Caco-2 (cell line): Measurements from ENCODE around the gene GCGR. TPM values are rescaled to one million over a fixed set of nuclear protein-coding genes. Genes with fewer than 3 reads are reported as not detected.
A peak's percentile ranks its signal among the peaks of the same experiment; 100 is the strongest.

ENCODE experiments used
- BruUV-seq: library from RNA; stranded (reverse); fragments of 400-500 nt; replicated peaks from 2 replicates; lab custom pipeline; 2021; lab: Mats Ljungman, UMichigan
- CTCF ChIA-PET: fragments of 300-600 bp; sonication (Branson Sonifier 250); formaldehyde crosslinking; loops from one replicate; lab custom pipeline; 2022; ENCODE audit warnings: antibody characterized with exemption; lab: Charles Lee
- POLR2A ChIA-PET: fragments of 300-600 bp; sonication (Branson Sonifier 250); formaldehyde crosslinking; loops from one replicate; lab custom pipeline; 2022; ENCODE audit warnings: antibody characterized with exemption; lab: Charles Lee
- DNase-seq, 2 experiments: peaks; one replicate each; pipeline versions ENCODE4 v3.0.0 to v3.0.0-alpha.2; 2020 to 2022
- H3K27me3 ChIP-seq: replicated peaks from 2 replicates; pipeline ENCODE4 v1.6.0; 2011; ENCODE audit warnings: low read length; ENCODE audit not compliant: control insufficient read depth, insufficient read depth
- H3K36me3 ChIP-seq: 2 replicates; pipeline ENCODE4 v1.5.1; 2011; ENCODE audit warnings: low read length; ENCODE audit not compliant: control insufficient read depth, insufficient read depth
- H3K4me1 ChIP-seq: fragments of 250-450 bp; sonication (Bioruptor Pico); 2 replicates; pipeline ENCODE4 v1.5.1; 2020; ENCODE audit warnings: mild to moderate bottlenecking
- H3K4me3 ChIP-seq: 2 replicates; pipeline ENCODE4 v1.5.1; 2011; ENCODE audit warnings: low read depth, mild to moderate bottlenecking, control low read depth, low read length
- H3K9me3 ChIP-seq: fragments of 250-450 bp; sonication (Bioruptor Pico); 2 replicates; pipeline ENCODE4 v1.5.1; 2020; ENCODE audit warnings: mild to moderate bottlenecking, moderate library complexity
- H3K27ac Mint-ChIP-seq: one replicate; pipeline ENCODE4 v1.8.0; 2022; ENCODE audit warnings: mixed read lengths; ENCODE audit not compliant: unreplicated experiment
- H3K27me3 Mint-ChIP-seq: one replicate; pipeline ENCODE4 v1.8.0; 2022; ENCODE audit warnings: mixed read lengths; ENCODE audit not compliant: insufficient read depth, unreplicated experiment
- H3K36me3 Mint-ChIP-seq: one replicate; pipeline ENCODE4 v1.8.0; 2022; ENCODE audit warnings: mild to moderate bottlenecking, mixed read lengths; ENCODE audit not compliant: insufficient read depth, unreplicated experiment
- H3K4me1 Mint-ChIP-seq: one replicate; pipeline ENCODE4 v1.8.0; 2022; ENCODE audit warnings: low read depth, mixed read lengths; ENCODE audit not compliant: unreplicated experiment
- H3K4me3 Mint-ChIP-seq: one replicate; pipeline ENCODE4 v1.8.0; 2022; ENCODE audit warnings: mild to moderate bottlenecking, moderate library complexity, mixed read lengths; ENCODE audit not compliant: unreplicated experiment
- H3K9me3 Mint-ChIP-seq: one replicate; pipeline ENCODE4 v1.8.0; 2022; ENCODE audit warnings: mixed read lengths; ENCODE audit not compliant: unreplicated experiment
- CTCF ChIP-seq, 2 experiments: fragments of 200-600 bp in 1 of 2; IDR thresholded peaks; 1 replicate in 1 of 2; 2 replicates in 1 of 2; pipeline versions ENCODE4 v1.5.1 to v1.8.0; 2011 to 2022; ENCODE audit warnings: antibody characterized with exemption in 1 of 2, control low read depth in 1 of 2, inconsistent platforms in 1 of 2, low read depth in 1 of 2, low read length in 1 of 2, mild to moderate bottlenecking in 1 of 2, moderate library complexity in 1 of 2; ENCODE audit not compliant: insufficient read depth in 1 of 2, severe bottlenecking in 1 of 2, unreplicated experiment in 1 of 2
- intact Hi-C: fragments of 100-400 bp; cut with micrococcal nuclease; formaldehyde crosslinking; loops from one replicate; pipeline ENCODE4 v1.10.0; 2022; ENCODE audit not compliant: unreplicated experiment
- total RNA-seq: library from RNA; stranded (reverse); gene quantifications from 2 replicates; pipeline ENCODE4 v1.2.3, GENCODE V29; 2022

GCGR gene
- total RNA-seq, 1 experiment from 2014 or later, result 1.0 TPM

GRCh38 chr17:81822996-81823819 lies 19.3 kb downstream of the GCGR start:
- Histone ChIP-seq H3K36me3 (no peaks in the 10 kb centered on the region), H3K4me3 (no peak overlapping the region), H3K27me3 (no peaks in the 10 kb centered on the region), H3K9me3 (no peaks in the 10 kb centered on the region), H3K4me1 (no peaks in the 10 kb centered on the region)
- Mint-ChIP-seq H3K4me3 (no peak overlapping the region), H3K27me3 (no peaks in the 10 kb centered on the region), H3K9me3 (no peaks in the 10 kb centered on the region), H3K27ac (peak overlapping the region; percentile 57), H3K36me3 (peaks cover 6% of the 10 kb centered on the region), H3K4me1 (peaks cover 7% of the 10 kb centered on the region)
- CTCF ChIA-PET, result interaction anchor here (0.6 to 1.5 kb wide), 3 partner anchors 10 to 139 kb away, joined by 5 read pairs; partner anchors contain the start of gene MCRIP1
- intact Hi-C loops, result no loop called here
- no TSS peak for BruUV-seq
- POLR2A ChIA-PET, result no interaction called here
- no peak for TF ChIP-seq CTCF (IDR thresholded peaks at IDR 0.05; ENCODE audit: insufficient read depth in 1 of 2, low read depth in 1 of 2, low read length in 1 of 2, severe bottlenecking in 1 of 2, unreplicated experiment in 1 of 2)
- no peak for DNase-seq

GRCh38 chr17:81823820-81824550 lies 20.0 kb downstream of the GCGR start:
- Mint-ChIP-seq H3K27me3 (no peaks in the 10 kb centered on the region), H3K9me3 (no peaks in the 10 kb centered on the region), H3K27ac (peak overlapping the region; percentile 57), H3K36me3 (peaks cover 6% of the 10 kb centered on the region), H3K4me1 (peaks cover 13% of the 10 kb centered on the region), H3K4me3 (no peak overlapping the region)
- no peak for TF ChIP-seq CTCF (IDR thresholded peaks at IDR 0.05; ENCODE audit: insufficient read depth in 1 of 2, low read depth in 1 of 2, low read length in 1 of 2, severe bottlenecking in 1 of 2, unreplicated experiment in 1 of 2)
- no peaks in the 10 kb centered on the region for H3K27me3 ChIP-seq
- H3K36me3 ChIP-seq, result no peaks in the 10 kb centered on the region
- intact Hi-C loops, result no loop called here
- CTCF ChIA-PET, result interaction anchor here (2.9 kb wide), 1 partner anchor 88 kb away, joined by 9 read pairs; no protein-coding TSS in a partner anchor
- no peak overlapping the region for H3K4me3 ChIP-seq
- no peaks in the 10 kb centered on the region for H3K4me1 ChIP-seq
- no peak for DNase-seq
- POLR2A ChIA-PET, result no interaction called here
- no peaks in the 10 kb centered on the region for H3K9me3 ChIP-seq
- no TSS peak for BruUV-seq

- H3K4me3 Mint-ChIP-seq, result no peak overlapping the region
Measured at GRCh38 chr17:81824595-81824994, 20.6 kb downstream of the GCGR start.

More at GRCh38 chr17:81824595-81824994, 20.6 kb downstream of the GCGR start:
- TF ChIP-seq CTCF (IDR thresholded peaks at IDR 0.05; ENCODE audit: insufficient read depth in 1 of 2, low read depth in 1 of 2, low read length in 1 of 2, severe bottlenecking in 1 of 2, unreplicated experiment in 1 of 2), result no peak
- POLR2A ChIA-PET, result interaction anchor here (0.6 to 1.3 kb wide), 2 partner anchors 10 to 31 kb away, joined by 4 read pairs; no protein-coding TSS in a partner anchor
- intact Hi-C loops, result no loop called here
- no peak for DNase-seq
- Histone ChIP-seq H3K4me1 (no peaks in the 10 kb centered on the region), H3K36me3 (no peaks in the 10 kb centered on the region), H3K27me3 (no peaks in the 10 kb centered on the region), H3K4me3 (no peak overlapping the region), H3K9me3 (no peaks in the 10 kb centered on the region)
- H3K4me1 Mint-ChIP-seq, result peaks cover 13% of the 10 kb centered on the region
- peaks cover 6% of the 10 kb centered on the region for H3K36me3 Mint-ChIP-seq
- H3K27me3 Mint-ChIP-seq, result no peaks in the 10 kb centered on the region
- H3K9me3 Mint-ChIP-seq, result no peaks in the 10 kb centered on the region
- CTCF ChIA-PET, result interaction anchor here (0.6 to 2.9 kb wide), 2 partner anchors 89 to 119 kb away, joined by 4 to 9 read pairs; no protein-coding TSS in a partner anchor
- no peak overlapping the region for H3K27ac Mint-ChIP-seq
- BruUV-seq, result no TSS peak
